ENCODE measurements around the gene GNB3. TPM values are rescaled to one million over a fixed set of nuclear protein-coding genes. Genes with fewer than 3 reads are reported as not detected.

GNB3 gene
- total and polyA plus RNA-seq, 2 of the 4 experiments (the other 2 are of a cell fraction), result 0.72 to 20.5 TPM

GRCh38 chr12:6871052-6871957, 30.6 kb downstream of the GNB3 start:
- Histone ChIP-seq H3K56ac (ENCODE audit: extremely low read depth, insufficient read depth, low read length) (no peak overlapping the region), H2AFZ (replicated peaks; ENCODE audit: low read length, poor library complexity) (peak overlapping the region; percentile 1), H3K4me1 (ENCODE audit: control insufficient read depth, insufficient read depth, low read length) (peaks cover 19% of the 10 kb centered on the region), H4K91ac (ENCODE audit: insufficient read depth, low read depth, low read length) (no peak overlapping the region), H3K9ac (ENCODE audit: low read depth, low read length) (peak overlapping the region; percentile 19; the same call in 1 of the 2 replicates), H3K27me3 (ENCODE audit: control insufficient read depth, insufficient read depth, low read length) (no peaks in the 10 kb centered on the region), H2AK5ac (ENCODE audit: low read depth, low read length) (peak overlapping the region; percentile 3; the same call in 1 of the 2 replicates), H4K20me1 (ENCODE audit: insufficient read depth, low read length) (peaks cover 51% of the 10 kb centered on the region), H3K4me3 (ENCODE audit: insufficient read depth, low read depth, low read length) (no peak overlapping the region), H2BK5ac (ENCODE audit: low read depth, low read length, poor library complexity, severe bottlenecking) (no peak overlapping the region), H4K8ac (ENCODE audit: low read depth in 2 of 2, low read length in 2 of 2) (0 out of 4 replicates have a peak overlapping the region, but pooled peaks have one; percentile 0 to 30), H3K4ac (ENCODE audit: low read depth, low read length) (peak overlapping the region; percentile 11; the same call in 1 of the 2 replicates), H2BK15ac (ENCODE audit: low read depth, low read length) (no peak overlapping the region), H3K79me1 (ENCODE audit: low read depth in 1 of 2, low read length in 2 of 2) (peaks cover 32 to 69% of the 10 kb centered on the region in 2 experiments), H2AK9ac (replicated peaks; ENCODE audit: low read depth, low read length, poor library complexity) (peak overlapping the region; percentile 81), H2BK20ac (ENCODE audit: low read depth, low read length) (no peak overlapping the region), H2BK120ac (ENCODE audit: low read depth, low read length) (no peak overlapping the region), H3K9me3 (ENCODE audit: control insufficient read depth, insufficient read depth, low read length) (no peaks in the 10 kb centered on the region), H3K27ac (ENCODE audit: insufficient read depth, low read length) (no peak overlapping the region), H4K5ac (ENCODE audit: low read depth, low read length) (no peak overlapping the region), H3K36me3 (ENCODE audit: control insufficient read depth, insufficient read depth, low read length) (peaks cover 34% of the 10 kb centered on the region), H3K4me2 (ENCODE audit: low read depth, low read length) (peak overlapping the region; percentile 88), H3K18ac (ENCODE audit: low read depth, low read length) (no peak overlapping the region), H3K14ac (replicated peaks; ENCODE audit: low read depth, low read length) (peak overlapping the region; percentile 38; the same call in 1 of the 2 replicates), H3K23ac (ENCODE audit: low read depth, low read length) (peak overlapping the region; percentile 33), H3K9me1 (ENCODE audit: insufficient read depth, low read length) (0 out of 2 replicates have a peak, but pooled peaks cover 3% of the 10 kb centered on the region)
- peak; percentile 33; the same call in 1 of the 2 replicates for TF ChIP-seq MAZ (IDR thresholded peaks at IDR 0.05; ENCODE audit: borderline replicate concordance, low read depth, low read length)
- TF ChIP-seq CTCF (conservative IDR thresholded peaks at IDR 0.05; ENCODE audit: low read depth, low read length), result no peak
- no peak for TF ChIP-seq NFE2L2 (IDR thresholded peaks at IDR 0.05; ENCODE audit: low read depth, low read length)
- TF ChIP-seq BHLHE40 (IDR thresholded peaks at IDR 0.05; ENCODE audit: low read depth, low read length), result no peak
- 0 out of 2 replicates have a peak, but pooled peaks have one; percentile 0 for TF ChIP-seq POLR2A (IDR thresholded peaks at IDR 0.05; ENCODE audit: low read depth, low read length)
- ChIA-PET CTCF (interaction anchor here (1.4 to 3.0 kb wide), 3 partner anchors 10 to 20 kb away, joined by 5 to 17 read pairs (median 8); no protein-coding TSS in a partner anchor), POLR2A (ENCODE audit: unreplicated experiment) (interaction anchor here (1.9 kb wide), 1 partner anchor 20 kb away, joined by 12 read pairs; no protein-coding TSS in a partner anchor)
- dilution Hi-C loops (cut with HindIII; ENCODE audit: low sequenced_read_pairs, unreplicated experiment) (no loop called here), intact Hi-C loops (cut with micrococcal nuclease) (loop anchor here (5.0 kb wide), 1 partner anchor 241 kb away; no protein-coding TSS in a partner anchor), in situ Hi-C loops (cut with MboI; ENCODE audit: low sequenced_read_pairs) (no loop called here)
- DNase-seq (no peak), ATAC-seq (ENCODE audit: low read depth) (no peak)
- no TSS peak for BruUV-seq (replicated peaks)
- WGBS, 2 experiments (ENCODE audit: extremely low coverage in 2 of 2, insufficient read length in 1 of 2), result 100% methylated on average over 1 of the region's 12 CpGs; no CpG with 5 or more reads in 1 of the 2 experiments
